Measurements from ENCODE around the gene SMIM38.
A peak's percentile ranks its signal among the peaks of the same experiment; 100 is the strongest.

DNA sequence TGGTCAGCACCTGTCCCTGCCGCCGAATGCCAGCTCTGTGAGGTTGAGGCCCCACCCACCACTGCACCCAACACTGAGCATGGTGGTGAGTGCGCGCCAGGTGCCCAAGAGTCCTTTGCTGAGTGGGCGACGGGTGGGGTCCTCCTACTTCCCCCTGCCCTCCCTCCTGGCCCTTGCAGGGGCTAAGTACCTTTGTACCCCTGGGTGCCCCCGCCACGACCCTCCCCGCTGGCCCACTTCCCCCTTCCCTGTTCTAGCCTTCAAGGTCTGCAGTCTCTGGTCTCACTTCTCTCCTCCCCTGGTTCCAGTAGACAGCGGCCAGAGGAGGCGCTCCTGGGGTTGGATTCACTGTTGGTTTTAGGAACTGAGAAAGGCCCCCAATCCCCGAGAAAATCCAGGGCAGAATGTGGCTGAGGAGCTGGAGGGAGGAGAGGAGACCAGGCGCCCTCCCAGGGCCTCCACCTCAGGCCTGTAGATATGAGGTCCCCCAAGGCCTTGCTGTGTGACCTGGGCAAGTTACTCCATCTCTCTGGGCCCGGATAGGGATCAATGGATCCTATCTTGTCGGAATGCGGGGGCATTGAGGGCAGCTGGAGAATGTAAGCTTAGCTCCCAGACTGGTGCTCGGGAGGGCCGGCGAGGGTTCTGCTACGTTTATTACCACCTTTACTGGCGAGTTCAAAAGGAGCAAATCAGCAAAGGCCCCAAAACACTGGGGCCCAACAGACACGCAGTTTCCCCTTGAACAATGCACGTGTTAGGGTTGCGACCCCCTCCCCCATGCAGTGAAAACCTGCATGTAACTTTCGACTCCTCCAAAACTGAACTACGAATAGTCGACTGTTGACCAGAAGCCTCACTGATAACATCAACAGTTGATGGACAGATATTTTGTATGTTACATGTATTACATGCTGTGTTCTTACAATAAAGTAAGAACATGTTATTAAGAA lies 31.9 kb upstream of the SMIM38 start:
- TF ChIP-seq, protein P1, sequence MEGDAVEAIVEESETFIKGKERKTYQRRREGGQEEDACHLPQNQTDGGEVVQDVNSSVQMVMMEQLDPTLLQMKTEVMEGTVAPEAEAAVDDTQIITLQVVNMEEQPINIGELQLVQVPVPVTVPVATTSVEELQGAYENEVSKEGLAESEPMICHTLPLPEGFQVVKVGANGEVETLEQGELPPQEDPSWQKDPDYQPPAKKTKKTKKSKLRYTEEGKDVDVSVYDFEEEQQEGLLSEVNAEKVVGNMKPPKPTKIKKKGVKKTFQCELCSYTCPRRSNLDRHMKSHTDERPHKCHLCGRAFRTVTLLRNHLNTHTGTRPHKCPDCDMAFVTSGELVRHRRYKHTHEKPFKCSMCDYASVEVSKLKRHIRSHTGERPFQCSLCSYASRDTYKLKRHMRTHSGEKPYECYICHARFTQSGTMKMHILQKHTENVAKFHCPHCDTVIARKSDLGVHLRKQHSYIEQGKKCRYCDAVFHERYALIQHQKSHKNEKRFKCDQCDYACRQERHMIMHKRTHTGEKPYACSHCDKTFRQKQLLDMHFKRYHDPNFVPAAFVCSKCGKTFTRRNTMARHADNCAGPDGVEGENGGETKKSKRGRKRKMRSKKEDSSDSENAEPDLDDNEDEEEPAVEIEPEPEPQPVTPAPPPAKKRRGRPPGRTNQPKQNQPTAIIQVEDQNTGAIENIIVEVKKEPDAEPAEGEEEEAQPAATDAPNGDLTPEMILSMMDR (conservative IDR thresholded peaks at IDR 0.05; ENCODE audit: low read depth in 2 of 2) = peak; percentile 45 to 51
- TF ChIP-seq ZNF114 (CRISPR knock-in tag; IDR thresholded peaks at IDR 0.05) (no peak), POLR2AphosphoS5 (IDR thresholded peaks at IDR 0.05; ENCODE audit: low read depth) (no peak), EZH2 (IDR thresholded peaks at IDR 0.05; ENCODE audit: low read depth, unreplicated experiment) (no peak), EZH2phosphoT487 (IDR thresholded peaks at IDR 0.05; ENCODE audit: unreplicated experiment) (no peak), STAT1 (IDR thresholded peaks at IDR 0.05; ENCODE audit: unreplicated experiment) (no peak), CREB1 (CRISPR knock-in tag; IDR thresholded peaks at IDR 0.05; ENCODE audit: low read depth) (no peak), JUNB (IDR thresholded peaks at IDR 0.05; ENCODE audit: unreplicated experiment) (no peak), NANOG (IDR thresholded peaks at IDR 0.05; ENCODE audit: borderline replicate concordance) (no peak)
- TF ChIP-seq, protein P2, sequence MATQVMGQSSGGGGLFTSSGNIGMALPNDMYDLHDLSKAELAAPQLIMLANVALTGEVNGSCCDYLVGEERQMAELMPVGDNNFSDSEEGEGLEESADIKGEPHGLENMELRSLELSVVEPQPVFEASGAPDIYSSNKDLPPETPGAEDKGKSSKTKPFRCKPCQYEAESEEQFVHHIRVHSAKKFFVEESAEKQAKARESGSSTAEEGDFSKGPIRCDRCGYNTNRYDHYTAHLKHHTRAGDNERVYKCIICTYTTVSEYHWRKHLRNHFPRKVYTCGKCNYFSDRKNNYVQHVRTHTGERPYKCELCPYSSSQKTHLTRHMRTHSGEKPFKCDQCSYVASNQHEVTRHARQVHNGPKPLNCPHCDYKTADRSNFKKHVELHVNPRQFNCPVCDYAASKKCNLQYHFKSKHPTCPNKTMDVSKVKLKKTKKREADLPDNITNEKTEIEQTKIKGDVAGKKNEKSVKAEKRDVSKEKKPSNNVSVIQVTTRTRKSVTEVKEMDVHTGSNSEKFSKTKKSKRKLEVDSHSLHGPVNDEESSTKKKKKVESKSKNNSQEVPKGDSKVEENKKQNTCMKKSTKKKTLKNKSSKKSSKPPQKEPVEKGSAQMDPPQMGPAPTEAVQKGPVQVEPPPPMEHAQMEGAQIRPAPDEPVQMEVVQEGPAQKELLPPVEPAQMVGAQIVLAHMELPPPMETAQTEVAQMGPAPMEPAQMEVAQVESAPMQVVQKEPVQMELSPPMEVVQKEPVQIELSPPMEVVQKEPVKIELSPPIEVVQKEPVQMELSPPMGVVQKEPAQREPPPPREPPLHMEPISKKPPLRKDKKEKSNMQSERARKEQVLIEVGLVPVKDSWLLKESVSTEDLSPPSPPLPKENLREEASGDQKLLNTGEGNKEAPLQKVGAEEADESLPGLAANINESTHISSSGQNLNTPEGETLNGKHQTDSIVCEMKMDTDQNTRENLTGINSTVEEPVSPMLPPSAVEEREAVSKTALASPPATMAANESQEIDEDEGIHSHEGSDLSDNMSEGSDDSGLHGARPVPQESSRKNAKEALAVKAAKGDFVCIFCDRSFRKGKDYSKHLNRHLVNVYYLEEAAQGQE (IDR thresholded peaks at IDR 0.05; ENCODE audit: unreplicated experiment) = no peak
- TF ChIP-seq, protein P3, sequence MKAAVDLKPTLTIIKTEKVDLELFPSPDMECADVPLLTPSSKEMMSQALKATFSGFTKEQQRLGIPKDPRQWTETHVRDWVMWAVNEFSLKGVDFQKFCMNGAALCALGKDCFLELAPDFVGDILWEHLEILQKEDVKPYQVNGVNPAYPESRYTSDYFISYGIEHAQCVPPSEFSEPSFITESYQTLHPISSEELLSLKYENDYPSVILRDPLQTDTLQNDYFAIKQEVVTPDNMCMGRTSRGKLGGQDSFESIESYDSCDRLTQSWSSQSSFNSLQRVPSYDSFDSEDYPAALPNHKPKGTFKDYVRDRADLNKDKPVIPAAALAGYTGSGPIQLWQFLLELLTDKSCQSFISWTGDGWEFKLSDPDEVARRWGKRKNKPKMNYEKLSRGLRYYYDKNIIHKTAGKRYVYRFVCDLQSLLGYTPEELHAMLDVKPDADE (IDR thresholded peaks at IDR 0.05) = no peak
- TF ChIP-seq, protein P4, sequence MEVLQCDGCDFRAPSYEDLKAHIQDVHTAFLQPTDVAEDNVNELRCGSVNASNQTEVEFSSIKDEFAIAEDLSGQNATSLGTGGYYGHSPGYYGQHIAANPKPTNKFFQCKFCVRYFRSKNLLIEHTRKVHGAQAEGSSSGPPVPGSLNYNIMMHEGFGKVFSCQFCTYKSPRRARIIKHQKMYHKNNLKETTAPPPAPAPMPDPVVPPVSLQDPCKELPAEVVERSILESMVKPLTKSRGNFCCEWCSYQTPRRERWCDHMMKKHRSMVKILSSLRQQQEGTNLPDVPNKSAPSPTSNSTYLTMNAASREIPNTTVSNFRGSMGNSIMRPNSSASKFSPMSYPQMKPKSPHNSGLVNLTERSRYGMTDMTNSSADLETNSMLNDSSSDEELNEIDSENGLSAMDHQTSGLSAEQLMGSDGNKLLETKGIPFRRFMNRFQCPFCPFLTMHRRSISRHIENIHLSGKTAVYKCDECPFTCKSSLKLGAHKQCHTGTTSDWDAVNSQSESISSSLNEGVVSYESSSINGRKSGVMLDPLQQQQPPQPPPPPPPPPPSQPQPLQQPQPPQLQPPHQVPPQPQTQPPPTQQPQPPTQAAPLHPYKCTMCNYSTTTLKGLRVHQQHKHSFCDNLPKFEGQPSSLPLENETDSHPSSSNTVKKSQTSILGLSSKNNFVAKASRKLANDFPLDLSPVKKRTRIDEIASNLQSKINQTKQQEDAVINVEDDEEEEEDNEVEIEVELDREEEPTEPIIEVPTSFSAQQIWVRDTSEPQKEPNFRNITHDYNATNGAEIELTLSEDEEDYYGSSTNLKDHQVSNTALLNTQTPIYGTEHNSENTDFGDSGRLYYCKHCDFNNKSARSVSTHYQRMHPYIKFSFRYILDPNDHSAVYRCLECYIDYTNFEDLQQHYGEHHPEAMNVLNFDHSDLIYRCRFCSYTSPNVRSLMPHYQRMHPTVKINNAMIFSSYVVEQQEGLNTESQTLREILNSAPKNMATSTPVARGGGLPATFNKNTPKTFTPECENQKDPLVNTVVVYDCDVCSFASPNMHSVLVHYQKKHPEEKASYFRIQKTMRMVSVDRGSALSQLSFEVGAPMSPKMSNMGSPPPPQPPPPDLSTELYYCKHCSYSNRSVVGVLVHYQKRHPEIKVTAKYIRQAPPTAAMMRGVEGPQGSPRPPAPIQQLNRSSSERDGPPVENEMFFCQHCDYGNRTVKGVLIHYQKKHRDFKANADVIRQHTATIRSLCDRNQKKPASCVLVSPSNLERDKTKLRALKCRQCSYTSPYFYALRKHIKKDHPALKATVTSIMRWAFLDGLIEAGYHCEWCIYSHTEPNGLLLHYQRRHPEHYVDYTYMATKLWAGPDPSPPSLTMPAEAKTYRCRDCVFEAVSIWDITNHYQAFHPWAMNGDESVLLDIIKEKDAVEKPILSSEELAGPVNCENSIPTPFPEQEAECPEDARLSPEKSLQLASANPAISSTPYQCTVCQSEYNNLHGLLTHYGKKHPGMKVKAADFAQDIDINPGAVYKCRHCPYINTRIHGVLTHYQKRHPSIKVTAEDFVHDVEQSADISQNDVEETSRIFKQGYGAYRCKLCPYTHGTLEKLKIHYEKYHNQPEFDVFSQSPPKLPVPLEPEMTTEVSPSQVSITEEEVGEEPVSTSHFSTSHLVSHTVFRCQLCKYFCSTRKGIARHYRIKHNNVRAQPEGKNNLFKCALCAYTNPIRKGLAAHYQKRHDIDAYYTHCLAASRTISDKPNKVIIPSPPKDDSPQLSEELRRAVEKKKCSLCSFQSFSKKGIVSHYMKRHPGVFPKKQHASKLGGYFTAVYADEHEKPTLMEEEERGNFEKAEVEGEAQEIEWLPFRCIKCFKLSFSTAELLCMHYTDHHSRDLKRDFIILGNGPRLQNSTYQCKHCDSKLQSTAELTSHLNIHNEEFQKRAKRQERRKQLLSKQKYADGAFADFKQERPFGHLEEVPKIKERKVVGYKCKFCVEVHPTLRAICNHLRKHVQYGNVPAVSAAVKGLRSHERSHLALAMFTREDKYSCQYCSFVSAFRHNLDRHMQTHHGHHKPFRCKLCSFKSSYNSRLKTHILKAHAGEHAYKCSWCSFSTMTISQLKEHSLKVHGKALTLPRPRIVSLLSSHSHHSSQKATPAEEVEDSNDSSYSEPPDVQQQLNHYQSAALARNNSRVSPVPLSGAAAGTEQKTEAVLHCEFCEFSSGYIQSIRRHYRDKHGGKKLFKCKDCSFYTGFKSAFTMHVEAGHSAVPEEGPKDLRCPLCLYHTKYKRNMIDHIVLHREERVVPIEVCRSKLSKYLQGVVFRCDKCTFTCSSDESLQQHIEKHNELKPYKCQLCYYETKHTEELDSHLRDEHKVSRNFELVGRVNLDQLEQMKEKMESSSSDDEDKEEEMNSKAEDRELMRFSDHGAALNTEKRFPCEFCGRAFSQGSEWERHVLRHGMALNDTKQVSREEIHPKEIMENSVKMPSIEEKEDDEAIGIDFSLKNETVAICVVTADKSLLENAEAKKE (CRISPR knock-in tag; IDR thresholded peaks at IDR 0.05) = no peak

Measured in GM23338 (cell line).